GM19397 (cell line): ENCODE measurements around the gene MTMR12.

ENCODE experiments used
- ATAC-seq: cut with Tn5 transposase; IDR thresholded peaks from one replicate; pipeline ENCODE4 v1.9.1; 2021; ENCODE audit warnings: mild to moderate bottlenecking, moderate library complexity; ENCODE audit not compliant: unreplicated experiment

Gene MTMR12

GRCh38 chr5:32277798-32278197 is 34.9 kb downstream of the MTMR12 start:
- ATAC-seq, result no peak

GRCh38 chr5:32276173-32276853 is 36.4 kb downstream of the MTMR12 start:
- no peak for ATAC-seq

- ATAC-seq, result no peak
These were observed 37.4 kb downstream of the MTMR12 start for GRCh38 chr5:32275396-32275741.

- ATAC-seq, result no peak
These were observed 38.0 kb downstream of the MTMR12 start for GRCh38 chr5:32274548-32275395.

- ATAC-seq, result no peak
These were observed 38.9 kb downstream of the MTMR12 start for GRCh38 chr5:32273821-32274220.

GRCh38 chr5:32272746-32273145 is 40.0 kb downstream of the MTMR12 start:
- ATAC-seq, result no peak

- ATAC-seq, result no peak
These were observed 41.8 kb downstream of the MTMR12 start for GRCh38 chr5:32270946-32271345.

- no peak for ATAC-seq
These were observed 42.6 kb downstream of the MTMR12 start for GRCh38 chr5:32270178-32270577.

GRCh38 chr5:32265902-32266301 is 46.8 kb downstream of the MTMR12 start:
- ATAC-seq, result no peak

GRCh38 chr5:32264957-32265572 is 47.7 kb downstream of the MTMR12 start:
- ATAC-seq, result no peak

GRCh38 chr5:32263684-32264083 is 49.1 kb downstream of the MTMR12 start:
- no peak for ATAC-seq

GRCh38 chr5:32261198-32261597 is 51.5 kb downstream of the MTMR12 start:
- ATAC-seq, result peak; percentile 82

GRCh38 chr5:32259033-32259432 is 53.7 kb downstream of the MTMR12 start:
- no peak for ATAC-seq

- no peak for ATAC-seq
These were observed 54.3 kb downstream of the MTMR12 start for GRCh38 chr5:32258424-32258823.

- no peak for ATAC-seq
These were observed 57.2 kb downstream of the MTMR12 start for GRCh38 chr5:32255540-32255900.

- ATAC-seq, result no peak
These were observed 57.7 kb downstream of the MTMR12 start for GRCh38 chr5:32254881-32255539.

GRCh38 chr5:32251871-32252458 is 60.8 kb downstream of the MTMR12 start:
- no peak for ATAC-seq

GRCh38 chr5:32249668-32250067 is 63.1 kb downstream of the MTMR12 start:
- ATAC-seq, result no peak

GRCh38 chr5:32245742-32246141 is 67.0 kb downstream of the MTMR12 start:
- ATAC-seq, result no peak

GRCh38 chr5:32244017-32244416 is 68.7 kb downstream of the MTMR12 start:
- no peak for ATAC-seq
